Measurements from ENCODE around the gene WASF3.
"Not testable (repeated sequence)": the region's sequence is repeated elsewhere in the genome, so short reads cannot be mapped to it uniquely, and the experiment has no call there.

Gene WASF3

GRCh38 chr13:26716984-26717383 lies 159.5 kb downstream of the WASF3 start:
- no peak for DNase-seq (ENCODE audit: low read depth in 2 of 2)

GRCh38 chr13:26718146-26718545 lies 160.7 kb downstream of the WASF3 start:
- DNase-seq (ENCODE audit: low read depth in 2 of 2): no peak

- DNase-seq (ENCODE audit: low read depth in 2 of 2): no peak
Observed at GRCh38 chr13:26718872-26719271, 161.4 kb downstream of the WASF3 start.

DNA sequence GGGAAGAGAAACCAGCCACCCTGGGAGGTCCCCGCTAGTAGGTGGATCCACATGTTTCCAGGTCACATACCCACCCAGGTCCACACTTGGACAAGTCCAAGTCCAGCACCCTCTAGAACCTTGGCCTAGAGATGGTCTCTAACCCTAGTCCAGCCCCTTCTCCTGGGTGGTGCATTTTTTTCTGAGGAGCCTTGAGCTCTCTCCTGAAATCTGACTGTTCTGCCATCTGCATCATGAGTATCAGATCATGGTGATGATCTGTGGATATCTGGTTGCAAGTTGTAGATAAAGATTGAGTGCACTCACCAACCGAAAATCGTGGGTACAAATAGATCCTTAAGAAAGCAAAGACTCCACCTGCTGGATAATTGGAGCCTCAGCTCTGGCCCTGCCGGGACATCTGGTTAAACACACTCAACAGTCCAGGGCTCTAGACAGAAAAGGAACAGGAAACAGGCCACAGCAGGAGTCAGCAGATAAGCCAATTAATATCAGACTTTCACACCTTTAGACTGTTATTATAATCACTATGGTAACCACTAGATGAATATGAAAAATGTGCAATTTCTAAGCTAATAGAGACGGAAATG lies 162.0 kb downstream of the WASF3 start:
- DNase-seq (ENCODE audit: low read depth in 2 of 2): no peak

DNA sequence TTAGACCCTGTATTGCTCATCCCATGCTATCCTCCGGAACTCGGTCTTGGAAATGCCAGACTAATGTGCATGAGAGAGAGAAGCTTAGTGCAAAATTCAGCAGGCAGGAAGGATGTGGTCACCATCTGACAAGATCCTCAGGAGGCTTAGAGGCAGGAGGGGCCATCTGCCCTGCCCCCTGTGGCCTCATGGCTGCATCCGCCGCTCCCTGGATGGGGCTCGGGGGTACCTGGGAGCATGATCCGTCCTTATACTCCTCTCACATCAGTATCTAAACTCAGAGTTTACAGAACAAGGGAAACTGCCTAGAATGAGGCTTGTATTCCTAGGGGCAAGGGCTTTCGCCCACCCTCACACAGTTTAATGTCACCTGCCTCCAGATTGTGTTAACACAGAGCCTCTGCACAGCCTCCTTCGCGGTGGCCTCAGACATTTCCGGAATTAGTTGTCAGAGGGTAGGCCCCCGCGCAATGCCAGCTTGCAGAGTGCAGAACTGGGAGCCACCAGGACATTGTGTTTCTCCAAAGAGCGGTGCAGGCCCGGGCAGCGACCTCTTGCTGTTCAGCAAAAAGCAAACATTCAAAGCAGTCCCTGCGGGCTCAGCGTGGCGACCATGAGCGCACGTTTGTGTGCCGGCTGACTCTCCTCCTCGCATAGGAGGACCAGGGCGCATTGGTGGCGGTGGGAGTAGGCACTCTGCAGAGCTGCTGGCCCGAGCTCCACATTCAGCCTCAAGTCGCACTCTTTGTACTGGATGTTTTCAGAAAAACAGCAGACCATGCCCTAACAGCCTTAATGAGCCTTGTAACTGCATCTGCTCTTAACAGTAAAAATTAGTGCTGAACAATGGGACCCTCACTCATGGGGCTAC lies 164.0 kb downstream of the WASF3 start:
- peak in 1 of 2 donors; percentile 10 for DNase-seq (ENCODE audit: low read depth in 2 of 2)

- DNase-seq (ENCODE audit: low read depth in 2 of 2): no peak
Observed at GRCh38 chr13:26722321-26722720, 164.8 kb downstream of the WASF3 start.

DNA sequence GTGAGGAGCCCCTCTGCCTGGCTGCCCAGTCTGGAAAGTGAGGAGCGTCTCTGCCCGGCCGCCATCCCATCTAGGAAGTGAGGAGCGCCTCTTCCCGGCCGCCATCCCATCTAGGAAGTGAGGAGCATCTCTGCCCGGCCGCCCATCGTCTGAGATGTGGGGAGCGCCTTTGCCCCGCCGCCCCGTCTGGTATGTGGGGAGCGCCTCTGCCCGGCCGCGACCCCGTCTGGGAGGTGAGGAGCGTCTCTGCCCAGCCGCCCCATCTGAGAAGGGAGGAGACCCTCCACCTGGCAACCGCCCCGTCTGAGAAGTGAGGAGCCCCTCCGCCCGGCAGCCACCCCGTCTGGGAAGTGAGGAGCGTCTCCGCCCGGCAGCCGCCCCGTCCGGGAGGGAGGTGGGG lies 166.1 kb downstream of the WASF3 start:
- not testable (repeated sequence) for DNase-seq (ENCODE audit: low read depth in 2 of 2)

- no peak for DNase-seq (ENCODE audit: low read depth in 2 of 2)
Observed at GRCh38 chr13:26726684-26727083, 169.2 kb downstream of the WASF3 start.

DNA sequence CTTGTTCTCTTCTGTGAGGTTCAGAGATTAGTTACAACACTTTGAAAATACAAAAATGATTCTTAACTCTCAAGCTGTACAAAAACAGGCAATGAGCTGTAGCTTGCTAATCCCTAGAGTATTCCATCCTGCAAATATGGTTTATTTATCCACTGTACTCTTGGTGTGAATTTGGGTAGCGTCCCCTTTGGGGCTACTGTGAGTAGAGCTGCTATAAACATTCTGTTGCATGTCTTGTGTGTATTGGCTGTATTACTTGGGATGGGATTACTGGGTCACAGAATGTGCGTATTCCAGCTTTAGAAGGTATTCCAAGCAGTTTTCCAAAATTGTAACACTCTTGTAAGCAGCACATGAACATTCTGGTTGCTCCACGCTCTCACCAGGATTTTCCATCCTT lies 169.6 kb downstream of the WASF3 start:
- DNase-seq (ENCODE audit: low read depth in 2 of 2): no peak

DNA sequence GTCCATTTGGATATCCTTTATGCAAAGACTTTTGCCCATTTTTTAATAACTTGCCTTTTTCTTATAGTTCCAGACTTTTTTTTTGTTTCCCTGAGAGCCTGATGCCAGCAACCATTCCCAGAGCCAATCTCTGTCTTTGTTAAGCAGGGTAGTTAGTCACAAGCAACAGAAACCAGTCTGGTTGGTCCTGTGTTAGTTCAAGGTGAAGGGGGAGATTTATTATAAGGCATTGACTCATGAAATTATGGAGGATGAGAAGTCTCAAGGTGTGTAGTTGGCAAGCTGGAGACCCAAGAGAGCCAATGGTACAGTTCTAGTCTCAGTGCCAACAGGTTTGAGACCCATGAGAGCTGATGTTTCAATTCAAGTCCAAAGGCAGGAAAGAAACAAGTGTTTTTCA lies 170.2 kb downstream of the WASF3 start:
- no peak for DNase-seq (ENCODE audit: low read depth in 2 of 2)

GRCh38 chr13:26735677-26736076 lies 178.2 kb downstream of the WASF3 start:
- no peak for DNase-seq (ENCODE audit: low read depth in 2 of 2)
